Fibroblast of pulmonary artery (primary cell): ENCODE data around the gene PODXL2.
"Not testable (repeated sequence)": the region's sequence is repeated elsewhere in the genome, so short reads cannot be mapped to it uniquely, and the experiment has no call there.

ENCODE experiments used
- DNase-seq: peaks from one replicate; pipeline ENCODE4 v3.0.0-alpha.2; 2010; ENCODE audit warnings: low read depth
- H3K4me3 ChIP-seq: replicated peaks from 2 replicates; pipeline ENCODE4 v1.5.1; 2011; ENCODE audit warnings: low read depth, mild to moderate bottlenecking, control low read depth, low read length, moderate library complexity
- CTCF ChIP-seq: IDR thresholded peaks from 2 replicates; pipeline ENCODE4 v1.5.1; 2011; ENCODE audit warnings: mild to moderate bottlenecking, control low read depth, low read length, inconsistent platforms; ENCODE audit errors: missing control alignments

Gene PODXL2

GRCh38 chr3:127678611-127679533, 49.9 kb downstream of the PODXL2 start:
- no peak for DNase-seq
- no peak overlapping the region for H3K4me3 ChIP-seq
- no peak for TF ChIP-seq CTCF

GRCh38 chr3:127679534-127680145, 50.7 kb downstream of the PODXL2 start:
- no peak for TF ChIP-seq CTCF
- no peak for DNase-seq
- no peak overlapping the region for H3K4me3 ChIP-seq

- no peak for TF ChIP-seq CTCF
- no peak for DNase-seq
- no peak overlapping the region for H3K4me3 ChIP-seq
Observed at GRCh38 chr3:127680146-127680661, 51.2 kb downstream of the PODXL2 start.

GRCh38 chr3:127680798-127681221, 51.8 kb downstream of the PODXL2 start:
- TF ChIP-seq CTCF, result no peak
- H3K4me3 ChIP-seq, result no peak overlapping the region
- no peak for DNase-seq

- not testable (repeated sequence) for H3K4me3 ChIP-seq, DNase-seq
Observed at GRCh38 chr3:127682175-127682554, 53.2 kb downstream of the PODXL2 start.

- DNase-seq, result no peak
- no peak overlapping the region for H3K4me3 ChIP-seq
- TF ChIP-seq CTCF, result no peak
Observed at GRCh38 chr3:127682561-127682960, 53.6 kb downstream of the PODXL2 start.

GRCh38 chr3:127684871-127685707, 56.1 kb downstream of the PODXL2 start:
- no peak for DNase-seq
- TF ChIP-seq CTCF, result no peak
- H3K4me3 ChIP-seq, result no peak overlapping the region
